GM12873 (cell line): Measurements from ENCODE around the gene RTN1.

Source experiments
- TF ChIP-seq, protein P1 (sequence below): IDR thresholded peaks from 2 replicates; pipeline ENCODE4 v1.5.1; 2012; ENCODE audit warnings: low read depth, mild to moderate bottlenecking, moderate library complexity, low read length, control low read depth; ENCODE audit not compliant: insufficient read depth; ENCODE audit errors: missing control alignments

The RTN1 gene, protein sequence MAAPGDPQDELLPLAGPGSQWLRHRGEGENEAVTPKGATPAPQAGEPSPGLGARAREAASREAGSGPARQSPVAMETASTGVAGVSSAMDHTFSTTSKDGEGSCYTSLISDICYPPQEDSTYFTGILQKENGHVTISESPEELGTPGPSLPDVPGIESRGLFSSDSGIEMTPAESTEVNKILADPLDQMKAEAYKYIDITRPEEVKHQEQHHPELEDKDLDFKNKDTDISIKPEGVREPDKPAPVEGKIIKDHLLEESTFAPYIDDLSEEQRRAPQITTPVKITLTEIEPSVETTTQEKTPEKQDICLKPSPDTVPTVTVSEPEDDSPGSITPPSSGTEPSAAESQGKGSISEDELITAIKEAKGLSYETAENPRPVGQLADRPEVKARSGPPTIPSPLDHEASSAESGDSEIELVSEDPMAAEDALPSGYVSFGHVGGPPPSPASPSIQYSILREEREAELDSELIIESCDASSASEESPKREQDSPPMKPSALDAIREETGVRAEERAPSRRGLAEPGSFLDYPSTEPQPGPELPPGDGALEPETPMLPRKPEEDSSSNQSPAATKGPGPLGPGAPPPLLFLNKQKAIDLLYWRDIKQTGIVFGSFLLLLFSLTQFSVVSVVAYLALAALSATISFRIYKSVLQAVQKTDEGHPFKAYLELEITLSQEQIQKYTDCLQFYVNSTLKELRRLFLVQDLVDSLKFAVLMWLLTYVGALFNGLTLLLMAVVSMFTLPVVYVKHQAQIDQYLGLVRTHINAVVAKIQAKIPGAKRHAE

DNA sequence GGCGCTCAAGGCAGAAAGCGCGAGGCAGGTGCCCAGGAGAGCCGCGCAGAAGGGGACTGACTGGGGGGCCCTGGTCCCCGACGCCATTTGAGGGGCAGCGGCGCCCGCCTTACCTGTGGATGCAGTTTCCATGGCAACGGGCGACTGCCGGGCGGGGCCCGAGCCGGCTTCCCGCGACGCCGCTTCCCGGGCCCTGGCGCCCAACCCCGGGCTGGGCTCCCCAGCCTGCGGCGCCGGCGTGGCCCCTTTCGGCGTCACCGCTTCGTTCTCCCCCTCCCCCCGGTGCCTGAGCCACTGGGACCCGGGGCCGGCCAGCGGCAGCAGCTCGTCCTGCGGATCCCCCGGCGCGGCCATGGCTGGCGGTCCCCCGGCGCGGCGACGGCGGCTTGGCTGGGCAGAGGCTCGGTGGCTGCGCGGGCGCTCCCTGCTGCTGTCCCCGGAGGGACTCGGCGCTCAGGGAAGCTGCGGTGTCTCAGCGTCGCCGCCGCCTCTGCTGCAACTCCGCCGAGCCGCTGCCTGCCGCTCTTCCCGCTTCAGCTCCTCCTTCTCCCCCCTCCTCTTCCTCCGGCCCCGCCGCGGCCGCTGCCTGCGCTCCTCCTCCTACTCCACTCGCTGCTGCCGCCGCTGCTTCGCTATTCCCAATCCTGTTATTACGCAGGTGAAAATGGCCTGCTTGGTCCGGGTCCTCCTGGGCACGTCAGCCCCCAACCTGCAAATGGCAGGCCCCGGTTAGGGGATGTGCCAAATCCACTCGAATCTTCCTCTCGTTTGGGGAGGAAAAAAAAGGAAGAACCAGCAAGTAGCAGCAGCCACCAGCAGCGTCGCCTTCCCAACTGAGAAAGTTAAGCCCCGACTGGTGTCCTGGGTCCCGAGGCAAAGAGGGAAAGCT lies at the start of gene RTN1:
RTN1 (minus strand) TSS at position 500 of the 889 bp plus-strand sequence; CDS start at position 354, 146 bp downstream.
- TF ChIP-seq, protein P1, sequence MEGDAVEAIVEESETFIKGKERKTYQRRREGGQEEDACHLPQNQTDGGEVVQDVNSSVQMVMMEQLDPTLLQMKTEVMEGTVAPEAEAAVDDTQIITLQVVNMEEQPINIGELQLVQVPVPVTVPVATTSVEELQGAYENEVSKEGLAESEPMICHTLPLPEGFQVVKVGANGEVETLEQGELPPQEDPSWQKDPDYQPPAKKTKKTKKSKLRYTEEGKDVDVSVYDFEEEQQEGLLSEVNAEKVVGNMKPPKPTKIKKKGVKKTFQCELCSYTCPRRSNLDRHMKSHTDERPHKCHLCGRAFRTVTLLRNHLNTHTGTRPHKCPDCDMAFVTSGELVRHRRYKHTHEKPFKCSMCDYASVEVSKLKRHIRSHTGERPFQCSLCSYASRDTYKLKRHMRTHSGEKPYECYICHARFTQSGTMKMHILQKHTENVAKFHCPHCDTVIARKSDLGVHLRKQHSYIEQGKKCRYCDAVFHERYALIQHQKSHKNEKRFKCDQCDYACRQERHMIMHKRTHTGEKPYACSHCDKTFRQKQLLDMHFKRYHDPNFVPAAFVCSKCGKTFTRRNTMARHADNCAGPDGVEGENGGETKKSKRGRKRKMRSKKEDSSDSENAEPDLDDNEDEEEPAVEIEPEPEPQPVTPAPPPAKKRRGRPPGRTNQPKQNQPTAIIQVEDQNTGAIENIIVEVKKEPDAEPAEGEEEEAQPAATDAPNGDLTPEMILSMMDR = no peak

DNA sequence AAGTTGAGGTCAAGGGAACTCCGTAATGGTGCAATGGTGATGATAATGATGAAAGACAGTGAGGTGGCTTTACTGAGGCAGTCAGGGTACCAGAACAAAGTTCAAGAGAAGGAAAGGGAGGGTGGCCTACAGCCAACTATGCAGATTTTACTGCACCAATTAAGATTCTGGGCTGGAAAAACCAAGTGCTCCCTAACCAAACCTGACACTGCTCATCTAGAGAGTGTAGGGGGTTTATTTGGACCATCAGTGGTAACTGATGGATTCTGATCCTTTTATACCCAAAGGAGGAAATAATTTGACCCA lies 49.8 kb upstream of the RTN1 start:
- TF ChIP-seq, protein P1 = no peak

DNA sequence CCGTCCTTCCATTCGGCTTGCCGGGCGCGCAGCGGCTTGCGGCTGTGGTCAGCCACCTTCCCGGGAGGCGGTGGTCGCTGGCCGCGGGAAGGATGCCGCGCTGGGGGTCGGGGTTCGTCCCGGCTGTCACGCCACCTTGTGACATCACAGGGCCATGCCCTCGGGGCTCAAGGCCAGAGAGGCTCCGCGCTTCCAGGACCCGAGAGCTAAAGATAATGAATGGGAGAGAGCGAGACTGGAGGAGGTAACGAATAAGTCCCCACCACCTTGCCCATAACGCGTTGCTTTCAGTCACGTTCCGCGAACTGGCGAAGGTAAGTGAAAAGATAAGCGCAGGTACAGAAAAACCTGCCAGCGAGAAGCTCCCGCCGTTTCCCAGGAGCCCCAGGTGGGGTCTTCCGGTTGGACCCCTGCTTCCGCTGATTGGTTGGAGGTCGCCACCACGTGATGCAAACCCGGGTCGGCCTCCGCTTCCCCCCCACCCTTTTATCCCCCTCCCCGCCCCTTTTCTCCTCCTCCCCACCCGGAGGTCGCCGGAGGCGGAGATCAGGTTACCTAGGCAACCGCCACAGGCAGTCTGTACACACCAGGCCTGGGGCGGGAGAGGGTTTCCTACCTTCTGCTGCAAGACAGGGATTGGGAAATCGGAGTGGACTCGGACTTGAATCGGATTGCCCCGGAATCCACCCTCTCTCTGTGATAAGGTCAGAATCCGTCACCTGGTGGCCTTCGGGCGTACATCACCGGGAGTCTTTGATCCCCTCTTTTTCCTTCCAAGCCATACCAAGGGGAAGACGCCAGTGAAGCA lies 49.2 kb upstream of the RTN1 start, which contains the start of gene LRRC9:
LRRC9 (plus strand) TSS at position 575 of the 808 bp plus-strand sequence.
- TF ChIP-seq, protein P1 = no peak

DNA sequence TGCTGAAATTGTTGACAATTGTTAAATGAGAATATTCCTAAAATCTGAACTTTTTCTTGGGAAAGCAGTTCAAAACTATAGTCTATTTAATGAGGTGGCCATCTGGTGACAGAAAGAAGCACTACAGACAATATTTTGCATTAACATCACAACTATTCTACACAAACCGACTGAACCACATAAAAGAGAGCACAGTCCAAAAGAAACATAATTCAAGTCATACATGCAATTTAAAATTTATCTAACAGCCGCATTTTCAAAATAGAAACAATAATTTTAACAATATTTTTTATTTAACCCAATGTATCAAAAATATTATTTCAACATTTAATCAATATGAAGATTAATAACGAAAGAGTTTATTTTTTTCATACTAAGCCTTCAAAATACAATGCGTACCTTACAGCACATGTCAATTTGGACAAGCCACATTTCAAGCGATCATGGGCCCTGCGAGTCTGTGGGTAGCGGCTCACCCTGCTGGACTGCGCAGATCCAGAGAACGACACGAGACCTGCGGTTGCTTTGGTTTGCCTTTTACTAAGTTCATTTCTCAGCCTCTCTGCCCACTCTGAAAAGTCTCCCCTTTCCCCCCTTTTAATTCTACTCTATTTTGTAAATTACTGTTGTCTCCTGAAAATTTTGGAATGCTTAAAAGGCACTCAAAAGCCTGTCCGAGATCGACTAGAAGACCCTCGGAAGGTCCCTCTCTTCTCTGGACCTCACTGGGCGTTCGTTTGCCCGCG lies 48.4 kb upstream of the RTN1 start:
- TF ChIP-seq, protein P1 = peak; percentile 38

DNA sequence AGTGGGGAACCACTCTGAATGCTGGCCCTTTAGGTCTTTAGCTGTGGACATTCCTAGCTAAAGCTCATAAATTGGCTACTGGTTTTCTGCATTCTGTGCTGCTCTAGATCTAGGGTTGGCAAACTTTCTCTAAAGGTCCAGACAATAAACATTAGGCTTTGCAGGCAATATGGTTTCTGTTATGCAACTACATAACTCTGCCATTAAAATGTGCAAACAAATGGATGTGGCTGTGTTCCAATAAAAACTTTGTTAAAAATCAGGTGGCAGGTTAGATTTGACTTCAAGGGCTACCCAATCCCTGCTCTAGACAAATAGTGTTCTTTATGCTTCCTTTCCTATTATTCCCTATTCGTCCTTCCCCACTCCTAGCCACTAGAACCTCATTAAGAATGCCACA lies 42.6 kb upstream of the RTN1 start:
- TF ChIP-seq, protein P1 = no peak

DNA sequence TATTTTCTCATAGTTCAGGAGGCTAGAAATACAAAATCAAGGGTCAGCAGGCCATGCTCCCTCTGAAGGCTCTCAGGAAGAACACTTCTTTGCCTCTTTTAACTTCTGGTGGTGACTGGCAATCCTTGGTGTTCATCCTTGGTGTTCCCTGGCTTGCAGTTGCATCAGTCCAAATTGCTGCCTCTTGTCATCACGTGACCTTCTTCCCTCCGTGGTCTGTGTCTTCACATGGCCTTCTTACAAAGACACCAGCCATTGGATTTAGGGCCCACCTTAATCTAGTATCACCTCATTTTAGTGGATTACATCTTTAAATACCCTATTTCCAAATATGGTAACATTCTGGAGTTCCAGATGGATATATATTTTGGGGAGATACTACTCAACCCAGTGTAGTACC lies 41.9 kb upstream of the RTN1 start:
- TF ChIP-seq, protein P1 = no peak
